Putamen (tissue), 1 donor: ENCODE results near the gene REC114.

Experiments
- DNase-seq: peaks from one replicate; pipeline ENCODE4 v3.0.0-alpha.2; 2016; ENCODE audit warnings: low spot score

The REC114 gene

GRCh38 chr15:73605759-73606436 is 162.9 kb downstream of the REC114 start:
- no peak for DNase-seq

GRCh38 chr15:73607405-73607804 is 164.4 kb downstream of the REC114 start:
- DNase-seq: no peak

- DNase-seq: no peak
Measured at GRCh38 chr15:73607843-73608242, 164.9 kb downstream of the REC114 start.

- DNase-seq: no peak
Measured at GRCh38 chr15:73608475-73608874, 165.5 kb downstream of the REC114 start.

- no peak for DNase-seq
Measured at GRCh38 chr15:73608941-73609340, 166.0 kb downstream of the REC114 start.
